Activated naive CD4-positive, alpha-beta T cell treated with anti-CD3 and anti-CD28 coated beads for 36 hours (primary cell): ENCODE results near the gene AARS2. TPM values are rescaled to one million over a fixed set of nuclear protein-coding genes. Genes with fewer than 3 reads are reported as not detected.
"Not testable (repeated sequence)": the region's sequence is repeated elsewhere in the genome, so short reads cannot be mapped to it uniquely, and the experiment has no call there.

ENCODE experiments used
- CTCF ChIA-PET: fragments of 350-600 bp; sonication (Branson Sonifier 250); formaldehyde crosslinking; loops from one replicate; lab custom pipeline; 2021; ENCODE audit warnings: antibody characterized with exemption; lab: Charles Lee
- DNase-seq: peaks from one replicate; pipeline ENCODE4 v3.0.0-alpha.2; 2020
- H3K27ac Mint-ChIP-seq: one replicate; pipeline ENCODE4 v1.8.0; 2021; ENCODE audit warnings: mild to moderate bottlenecking, mixed read lengths
- H3K27me3 Mint-ChIP-seq: one replicate; pipeline ENCODE4 v1.8.0; 2021; ENCODE audit warnings: low read depth, mixed read lengths
- H3K36me3 Mint-ChIP-seq: one replicate; pipeline ENCODE4 v1.8.0; 2021; ENCODE audit warnings: low read depth, mixed read lengths
- H3K4me1 Mint-ChIP-seq: one replicate; pipeline ENCODE4 v1.8.0; 2021; ENCODE audit warnings: low read depth, mixed read lengths
- H3K4me3 Mint-ChIP-seq: one replicate; pipeline ENCODE4 v1.8.0; 2021; ENCODE audit warnings: mild to moderate bottlenecking, moderate library complexity, mixed read lengths
- H3K9me3 Mint-ChIP-seq: one replicate; pipeline ENCODE4 v1.8.0; 2021; ENCODE audit warnings: mixed read lengths
- intact Hi-C: fragments of 100-400 bp; cut with micrococcal nuclease; formaldehyde crosslinking; loops from one replicate; pipeline ENCODE4 v1.15.1; 2023
- total RNA-seq, 2 experiments: library from RNA; stranded (reverse); gene quantifications; one replicate each; pipeline ENCODE4 v1.2.3, GENCODE V29; 2021

AARS2 gene
- 10 to 100 TPM; 11.6 to 12.9 TPM for total RNA-seq

GRCh38 chr6:44312901-44313788 is at the start of gene AARS2:
Gene AARS2, minus strand, starts transcription at chr6:44313347. Its CDS starts 24 bp downstream, at chr6:44313323.
- no peaks in the 10 kb centered on the region for H3K9me3 Mint-ChIP-seq
- H3K36me3 Mint-ChIP-seq = peaks cover 14% of the 10 kb centered on the region
- peaks cover 17% of the 10 kb centered on the region for H3K4me1 Mint-ChIP-seq
- H3K4me3 Mint-ChIP-seq = peak within 1 kb of the TSS; percentile 96
- H3K27me3 Mint-ChIP-seq = no peaks in the 10 kb centered on the region
- intact Hi-C loops = loop anchor here (1.0 to 5.0 kb wide), 5 partner anchors 25 to 91 kb away; partner anchors contain the start of genes CDC5L, HSP90AB1, NFKBIE and SLC29A1
- peak; percentile 95 for DNase-seq
- CTCF ChIA-PET = interaction anchor here (0.6 to 3.9 kb wide), 25 partner anchors 8 to 151 kb away, joined by 3 to 41 read pairs (median 4); partner anchors contain the start of genes CDC5L and TMEM151B
- peak within 1 kb of the TSS; percentile 79 for H3K27ac Mint-ChIP-seq

DNA sequence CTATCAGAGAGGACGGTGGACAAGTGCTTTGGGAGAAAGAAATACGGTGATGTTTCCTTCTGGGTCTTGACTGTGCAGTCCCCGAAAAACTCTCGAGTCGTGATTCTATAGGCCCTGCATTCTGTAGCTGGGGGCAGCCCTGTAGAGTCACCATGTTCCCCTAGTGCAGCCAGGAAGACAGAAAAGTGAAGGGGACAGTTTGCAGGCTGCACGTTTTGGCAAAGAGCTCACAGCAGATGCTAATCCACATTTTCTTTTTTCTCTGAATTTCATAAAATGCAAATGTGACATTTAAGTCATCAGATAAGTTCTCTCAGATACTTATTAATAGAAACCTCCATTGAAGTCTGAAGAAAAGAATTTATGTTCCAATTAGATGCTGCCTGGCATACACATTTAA is 48.8 kb upstream of the AARS2 start:
- DNase-seq = no peak
- intact Hi-C loops = no loop called here
- Mint-ChIP-seq H3K27ac (no peak overlapping the region), H3K4me3 (no peak overlapping the region), H3K9me3 (no peaks in the 10 kb centered on the region), H3K36me3 (no peaks in the 10 kb centered on the region), H3K4me1 (no peaks in the 10 kb centered on the region), H3K27me3 (peaks cover 3% of the 10 kb centered on the region)
- CTCF ChIA-PET = no interaction called here

DNA sequence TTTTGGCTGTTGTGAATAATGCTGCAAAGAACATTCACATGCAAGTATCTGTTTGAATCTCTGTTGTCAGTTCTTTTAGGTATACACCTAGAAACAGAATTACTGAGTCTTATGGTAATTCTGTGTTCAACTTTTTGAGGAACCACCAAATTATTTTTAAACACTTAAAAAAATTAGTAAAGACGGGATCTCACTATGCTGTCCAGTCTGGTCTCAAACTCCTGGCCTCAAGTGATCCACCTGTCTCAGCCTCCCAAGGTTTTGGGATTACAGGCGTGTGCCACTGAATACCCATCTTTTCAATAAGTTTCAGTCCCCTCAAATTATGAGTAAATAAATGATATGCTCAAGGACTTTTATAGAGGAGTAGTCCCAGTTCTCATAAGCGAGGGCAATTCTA is 46.8 kb upstream of the AARS2 start:
- CTCF ChIA-PET = no interaction called here
- Mint-ChIP-seq H3K27ac (no peak overlapping the region), H3K9me3 (no peaks in the 10 kb centered on the region), H3K4me1 (no peaks in the 10 kb centered on the region), H3K36me3 (no peaks in the 10 kb centered on the region), H3K27me3 (peaks cover 5% of the 10 kb centered on the region), H3K4me3 (no peak overlapping the region)
- intact Hi-C loops = no loop called here
- DNase-seq = no peak

DNA sequence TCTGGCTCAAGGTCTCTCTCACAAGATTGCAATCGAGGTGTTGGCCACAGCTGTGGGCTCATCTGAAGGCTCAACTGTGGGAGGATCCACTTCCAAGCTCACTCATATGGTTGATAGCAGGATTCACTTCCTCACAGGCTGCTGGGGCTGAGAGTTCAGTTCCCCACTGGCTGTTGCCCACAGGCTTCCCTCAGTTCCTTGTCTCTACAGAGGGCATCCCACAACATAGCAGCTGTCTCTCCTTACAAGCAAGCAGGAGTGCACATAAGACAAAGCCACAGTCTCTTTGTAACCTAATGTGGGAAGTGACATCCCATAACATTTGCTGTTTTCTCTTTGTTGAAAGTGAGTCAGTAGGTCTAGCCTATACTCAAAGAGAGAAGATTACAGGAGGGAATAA is 43.3 kb upstream of the AARS2 start:
- Mint-ChIP-seq H3K27me3 (peaks cover 5% of the 10 kb centered on the region), H3K4me1 (no peaks in the 10 kb centered on the region), H3K4me3 (no peak overlapping the region), H3K27ac (no peak overlapping the region), H3K9me3 (no peaks in the 10 kb centered on the region), H3K36me3 (no peaks in the 10 kb centered on the region)
- intact Hi-C loops = no loop called here
- CTCF ChIA-PET = interaction anchor here (0.8 kb wide), 1 partner anchor 9 kb away, joined by 3 read pairs; no protein-coding TSS in a partner anchor
- DNase-seq = no peak

GRCh38 chr6:44355640-44356039 is 42.5 kb upstream of the AARS2 start:
- Mint-ChIP-seq H3K4me3 (no peak overlapping the region), H3K27ac (no peak overlapping the region), H3K4me1 (no peaks in the 10 kb centered on the region), H3K36me3 (no peaks in the 10 kb centered on the region), H3K9me3 (no peaks in the 10 kb centered on the region), H3K27me3 (peaks cover 5% of the 10 kb centered on the region)
- CTCF ChIA-PET = interaction anchor here (0.8 kb wide), 1 partner anchor 10 kb away, joined by 3 read pairs; no protein-coding TSS in a partner anchor
- DNase-seq = no peak
- intact Hi-C loops = no loop called here

GRCh38 chr6:44353336-44353735 is 40.2 kb upstream of the AARS2 start:
- no peak for DNase-seq
- Mint-ChIP-seq H3K9me3 (no peaks in the 10 kb centered on the region), H3K27me3 (peaks cover 5% of the 10 kb centered on the region), H3K36me3 (no peaks in the 10 kb centered on the region), H3K4me3 (no peak overlapping the region), H3K4me1 (no peaks in the 10 kb centered on the region), H3K27ac (no peak overlapping the region)
- CTCF ChIA-PET = no interaction called here
- intact Hi-C loops = no loop called here

DNA sequence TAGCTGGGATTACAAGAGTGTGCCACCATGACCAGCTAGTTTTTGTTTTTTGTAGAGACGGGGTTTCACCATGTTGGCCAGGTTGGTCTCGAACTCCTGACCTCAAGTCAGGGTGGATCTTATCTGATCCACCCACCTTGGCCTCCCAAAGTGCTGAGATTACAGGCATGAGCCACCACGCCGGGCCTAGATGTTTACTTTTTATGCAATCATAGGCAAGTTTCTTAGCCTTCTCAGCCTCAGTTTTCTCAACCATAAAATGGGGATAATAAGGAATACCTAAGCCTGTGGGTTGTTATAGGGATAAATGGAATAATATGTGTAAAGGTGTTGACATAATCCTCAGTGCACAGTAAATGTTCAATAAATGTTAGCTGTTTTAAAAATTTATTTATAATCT is 39.1 kb upstream of the AARS2 start:
- H3K27ac Mint-ChIP-seq = no peak overlapping the region
- H3K36me3 Mint-ChIP-seq = no peaks in the 10 kb centered on the region
- CTCF ChIA-PET = interaction anchor here (0.9 to 1.1 kb wide), 3 partner anchors 13 to 84 kb away, joined by 3 to 4 read pairs (median 3); partner anchors contain the start of gene AARS2
- H3K9me3 Mint-ChIP-seq = no peaks in the 10 kb centered on the region
- H3K4me3 Mint-ChIP-seq = no peak overlapping the region
- H3K27me3 Mint-ChIP-seq = peaks cover 1% of the 10 kb centered on the region
- DNase-seq = no peak
- intact Hi-C loops = no loop called here
- H3K4me1 Mint-ChIP-seq = no peaks in the 10 kb centered on the region

GRCh38 chr6:44350650-44350994 is 37.5 kb upstream of the AARS2 start:
- H3K4me1 Mint-ChIP-seq, H3K9me3 Mint-ChIP-seq, H3K36me3 Mint-ChIP-seq, H3K27me3 Mint-ChIP-seq, intact Hi-C loops, H3K27ac Mint-ChIP-seq, DNase-seq, H3K4me3 Mint-ChIP-seq: not testable (repeated sequence)
- CTCF ChIA-PET = interaction anchor here (1.0 kb wide), 1 partner anchor 11 kb away, joined by 3 read pairs; no protein-coding TSS in a partner anchor

GRCh38 chr6:44349904-44350649 is 36.9 kb upstream of the AARS2 start:
- H3K36me3 Mint-ChIP-seq = no peaks in the 10 kb centered on the region
- no peak overlapping the region for H3K4me3 Mint-ChIP-seq
- peaks cover under 1% of the 10 kb centered on the region for H3K27me3 Mint-ChIP-seq
- H3K4me1 Mint-ChIP-seq = no peaks in the 10 kb centered on the region
- no peaks in the 10 kb centered on the region for H3K9me3 Mint-ChIP-seq
- CTCF ChIA-PET = interaction anchor here (1.0 kb wide), 1 partner anchor 11 kb away, joined by 3 read pairs; no protein-coding TSS in a partner anchor
- intact Hi-C loops = no loop called here
- DNase-seq = no peak
- no peak overlapping the region for H3K27ac Mint-ChIP-seq

GRCh38 chr6:44346818-44347217 is 33.7 kb upstream of the AARS2 start:
- intact Hi-C loops, CTCF ChIA-PET, H3K4me3 Mint-ChIP-seq, H3K27ac Mint-ChIP-seq, H3K9me3 Mint-ChIP-seq, H3K4me1 Mint-ChIP-seq, DNase-seq, H3K36me3 Mint-ChIP-seq: not testable (repeated sequence)
- peaks cover 30% of the 10 kb centered on the region for H3K27me3 Mint-ChIP-seq

DNA sequence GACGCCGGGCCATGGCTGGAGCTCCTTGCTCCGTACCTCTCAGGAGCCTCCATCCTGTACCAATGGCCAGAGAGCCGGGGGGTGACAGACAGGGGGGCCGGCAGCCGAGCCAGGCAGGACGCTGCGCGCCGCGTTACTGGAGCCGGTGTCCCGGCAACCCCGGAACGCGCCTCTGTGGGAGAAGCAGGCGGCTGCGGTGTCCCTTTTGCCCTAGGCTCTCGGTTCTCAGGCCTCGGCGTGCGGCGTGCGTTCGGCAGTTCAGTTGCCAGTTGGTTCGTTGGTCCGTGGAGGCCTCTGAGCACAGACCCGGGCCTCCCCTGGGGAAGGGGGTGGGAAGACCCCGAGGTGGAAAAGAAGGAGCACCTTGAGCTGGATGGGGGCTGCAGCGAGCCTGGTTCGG is 29.3 kb upstream of the AARS2 start, which contains the start of gene SPATS1:
SPATS1 (plus strand) TSS at position 162 of the 400 bp plus-strand sequence. CDS start 446 bp downstream, outside the sequence.
- Mint-ChIP-seq H3K4me1 (no peaks in the 10 kb centered on the region), H3K27ac (no peak within 1 kb of the TSS), H3K27me3 (peaks cover 35% of the 10 kb centered on the region), H3K4me3 (no peak within 1 kb of the TSS), H3K36me3 (no peaks in the 10 kb centered on the region), H3K9me3 (no peaks in the 10 kb centered on the region)
- no peak for DNase-seq
- intact Hi-C loops = no loop called here
- CTCF ChIA-PET = interaction anchor here (0.7 to 3.1 kb wide), 3 partner anchors 37 to 246 kb away, joined by 3 to 20 read pairs (median 3); no protein-coding TSS in a partner anchor

GRCh38 chr6:44342052-44342451 is 28.9 kb upstream of the AARS2 start:
- Mint-ChIP-seq H3K36me3 (no peaks in the 10 kb centered on the region), H3K9me3 (no peaks in the 10 kb centered on the region), H3K27me3 (peaks cover 35% of the 10 kb centered on the region), H3K4me3 (no peak overlapping the region), H3K27ac (no peak overlapping the region), H3K4me1 (no peaks in the 10 kb centered on the region)
- no peak for DNase-seq
- intact Hi-C loops = no loop called here
- CTCF ChIA-PET = interaction anchor here (0.6 to 3.1 kb wide), 4 partner anchors 37 to 246 kb away, joined by 3 to 20 read pairs (median 3); no protein-coding TSS in a partner anchor
